ENCODE data around the gene HMGXB4.

GRCh38 chr22:35303029-35303624, 45.8 kb downstream of the HMGXB4 start:
- TF ChIP-seq CTCF (IDR thresholded peaks at IDR 0.05): no peak
- no peak for TF ChIP-seq POLR2A (IDR thresholded peaks at IDR 0.05)

Measured in Peyer's patch (tissue), 4 donors.